HEK293T (cell line): ENCODE data around the gene ERC2.

Experiments
- CTCF ChIA-PET: fragments of 350-600 bp; formaldehyde crosslinking; extraction: SDS; loops from one replicate; lab custom pipeline; 2021; ENCODE audit warnings: antibody characterized with exemption, inconsistent platforms; lab: Yijun Ruan, JAX
- POLR2A ChIA-PET: fragments of 350-600 bp; formaldehyde crosslinking; extraction: SDS; loops from one replicate; lab custom pipeline; 2020; ENCODE audit warnings: antibody characterized with exemption, inconsistent platforms; lab: Yijun Ruan, JAX
- DNase-seq: peaks from one replicate; pipeline ENCODE4 v3.0.0; 2012; ENCODE audit warnings: mixed read lengths; ENCODE audit errors: extremely low spot score
- ARNT ChIP-seq: fragments of 450-650 bp; IDR thresholded peaks from 2 replicates; pipeline ENCODE4 v1.6.1; 2017; ENCODE audit warnings: mild to moderate bottlenecking
- BHLHE40 ChIP-seq: fragments of 450-650 bp; IDR thresholded peaks from 2 replicates; pipeline ENCODE4 v1.6.1; 2016; ENCODE audit warnings: mild to moderate bottlenecking, moderate library complexity, borderline replicate concordance
- CTBP1 ChIP-seq: fragments of 450-650 bp; IDR thresholded peaks from 2 replicates; pipeline ENCODE4 v1.6.1; 2016; ENCODE audit warnings: borderline replicate concordance
- ELF4 ChIP-seq: fragments of 450-650 bp; IDR thresholded peaks from 2 replicates; pipeline ENCODE4 v1.6.1; 2017; ENCODE audit warnings: antibody characterized with exemption
- FOXA1 ChIP-seq: fragments of 450-650 bp; IDR thresholded peaks from 2 replicates; pipeline ENCODE4 v1.6.1; 2016; ENCODE audit warnings: mild to moderate bottlenecking
- FOXK2 ChIP-seq: fragments of 450-650 bp; IDR thresholded peaks from 2 replicates; pipeline ENCODE4 v1.6.1; 2016; ENCODE audit warnings: mild to moderate bottlenecking
- FOXM1 ChIP-seq: fragments of 450-650 bp; IDR thresholded peaks from 2 replicates; pipeline ENCODE4 v1.6.1; 2017; ENCODE audit warnings: mild to moderate bottlenecking, borderline replicate concordance
- HDGF ChIP-seq: fragments of 450-650 bp; IDR thresholded peaks from 2 replicates; pipeline ENCODE4 v1.6.1; 2017; ENCODE audit warnings: antibody characterized with exemption, borderline replicate concordance
- L3MBTL2 ChIP-seq: fragments of 450-650 bp; conservative IDR thresholded peaks from 2 replicates; pipeline ENCODE4 v1.6.1; 2016; ENCODE audit warnings: mild to moderate bottlenecking
- LEF1 ChIP-seq: fragments of 450-650 bp; IDR thresholded peaks from 2 replicates; pipeline ENCODE4 v1.6.1; 2017; ENCODE audit warnings: mild to moderate bottlenecking, borderline replicate concordance
- NFRKB ChIP-seq: fragments of 450-650 bp; IDR thresholded peaks from 2 replicates; pipeline ENCODE4 v1.6.1; 2016; ENCODE audit warnings: mild to moderate bottlenecking, moderate library complexity
- PKNOX1 ChIP-seq: fragments of 450-650 bp; IDR thresholded peaks from 2 replicates; pipeline ENCODE4 v1.6.1; 2016
- SP1 ChIP-seq: fragments of 450-650 bp; IDR thresholded peaks from 2 replicates; pipeline ENCODE4 v1.6.1; 2017
- SUZ12 ChIP-seq: fragments of 450-650 bp; IDR thresholded peaks from 2 replicates; pipeline ENCODE4 v1.6.1; 2016; ENCODE audit warnings: mild to moderate bottlenecking
- TARDBP ChIP-seq: fragments of 450-650 bp; IDR thresholded peaks from 2 replicates; pipeline ENCODE4 v1.6.1; 2016
- ZNF384 ChIP-seq: fragments of 450-650 bp; IDR thresholded peaks from 2 replicates; pipeline ENCODE4 v1.6.1; 2016

The ERC2 gene

GRCh38 chr3:55701997-55702396 lies 766.3 kb downstream of the ERC2 start:
- DNase-seq, result no peak
- ChIA-PET CTCF (interaction anchor here (1.0 kb wide), 1 partner anchor 12 kb away, joined by 4 read pairs; no protein-coding TSS in a partner anchor), POLR2A (no interaction called here)
- TF ChIP-seq TARDBP (no peak), FOXK2 (no peak), CTBP1 (no peak), L3MBTL2 (no peak), BHLHE40 (no peak), SP1 (no peak), LEF1 (no peak), ARNT (no peak), NFRKB (no peak), SUZ12 (no peak), FOXA1 (no peak), PKNOX1 (no peak), FOXM1 (no peak), ZNF384 (no peak)

DNA sequence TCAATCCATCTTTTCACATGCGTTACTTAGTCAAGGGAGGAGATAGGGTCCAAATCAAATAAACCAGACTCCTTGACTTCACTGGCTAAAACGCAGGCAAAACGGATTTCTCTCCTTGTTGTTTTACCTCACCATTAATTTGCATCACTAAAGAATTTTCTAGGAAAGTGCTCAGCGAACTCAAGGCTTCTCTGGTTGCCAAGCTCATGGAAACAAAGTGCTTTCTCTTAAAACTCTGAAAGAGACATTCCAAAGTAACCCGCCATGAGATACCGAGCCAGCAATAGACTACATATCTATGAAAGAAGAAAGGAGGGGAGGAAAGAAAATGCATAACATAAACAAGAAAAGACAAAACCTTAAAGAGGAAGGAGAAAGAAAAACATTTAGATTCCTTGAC lies 769.4 kb downstream of the ERC2 start:
- CTCF ChIA-PET, result no interaction called here

DNA sequence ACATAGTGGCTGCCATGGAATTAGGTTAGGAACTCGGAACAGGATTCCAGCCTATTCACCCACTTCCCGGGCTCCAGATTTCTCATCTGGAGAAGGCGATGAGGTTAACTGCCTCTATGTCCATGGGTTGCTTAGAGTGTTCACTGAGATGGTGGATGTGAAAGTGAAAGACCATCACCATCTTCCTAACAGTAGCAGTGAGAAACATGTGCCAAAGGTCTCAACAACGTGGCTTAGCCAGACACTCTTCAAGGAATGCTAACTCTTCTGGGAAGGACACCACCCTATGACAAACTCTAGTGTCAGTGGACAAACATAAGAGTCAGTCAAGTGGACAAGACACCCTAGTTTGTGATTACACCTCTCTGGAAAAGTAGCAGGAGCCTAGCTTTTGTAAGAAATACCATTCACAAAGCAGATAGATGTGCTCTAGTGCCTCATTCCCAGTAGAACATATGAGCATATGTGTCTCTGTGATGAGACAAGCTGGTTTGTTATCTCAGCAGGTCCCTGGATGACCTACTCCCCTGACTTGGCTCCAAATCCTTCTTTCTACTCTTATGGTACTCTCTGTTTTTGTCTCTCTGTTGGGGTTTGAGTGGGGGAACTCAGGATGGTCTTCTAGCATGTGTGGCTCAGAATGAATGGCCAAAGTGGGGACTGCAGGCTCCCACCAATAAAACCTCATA lies 770.9 kb downstream of the ERC2 start:
- TF ChIP-seq ARNT, result no peak
- TF ChIP-seq SUZ12, result no peak
- no peak for TF ChIP-seq NFRKB
- no peak for TF ChIP-seq TARDBP
- TF ChIP-seq FOXM1, result no peak
- no peak for TF ChIP-seq PKNOX1
- no peak for TF ChIP-seq HDGF
- TF ChIP-seq L3MBTL2, result no peak
- TF ChIP-seq FOXK2, result no peak
- no peak for TF ChIP-seq ELF4
- TF ChIP-seq SP1, result no peak
- no peak for TF ChIP-seq FOXA1
- TF ChIP-seq LEF1, result no peak
- no peak for TF ChIP-seq BHLHE40
- POLR2A ChIA-PET, result no interaction called here
- no peak for DNase-seq
- CTCF ChIA-PET, result no interaction called here

More for the DNA sequence above, 769.4 kb downstream of the ERC2 start:
- DNase-seq, result no peak
- no peak for TF ChIP-seq L3MBTL2
- TF ChIP-seq BHLHE40, result no peak
- TF ChIP-seq TARDBP, result no peak
- TF ChIP-seq HDGF, result no peak
- no peak for TF ChIP-seq ELF4
- no peak for TF ChIP-seq ARNT
- TF ChIP-seq SP1, result no peak
- no peak for TF ChIP-seq SUZ12
- no peak for TF ChIP-seq LEF1
- TF ChIP-seq FOXM1, result no peak
- no peak for TF ChIP-seq ZNF384
- TF ChIP-seq NFRKB, result no peak
- TF ChIP-seq FOXA1, result no peak
- TF ChIP-seq CTBP1, result no peak
- no peak for TF ChIP-seq FOXK2
- TF ChIP-seq PKNOX1, result no peak
- POLR2A ChIA-PET, result no interaction called here

GRCh38 chr3:55692957-55693558 lies 775.2 kb downstream of the ERC2 start:
- CTCF ChIA-PET, result interaction anchor here (0.7 kb wide), 1 partner anchor 170 kb away, joined by 3 read pairs; no protein-coding TSS in a partner anchor
- DNase-seq, result no peak
- POLR2A ChIA-PET, result no interaction called here
- TF ChIP-seq TARDBP, result no peak

GRCh38 chr3:55692295-55692956 lies 775.8 kb downstream of the ERC2 start:
- CTCF ChIA-PET, result interaction anchor here (0.7 kb wide), 1 partner anchor 169 kb away, joined by 3 read pairs; no protein-coding TSS in a partner anchor
- no peak for TF ChIP-seq LEF1
- TF ChIP-seq ARNT, result no peak
- no peak for TF ChIP-seq FOXM1
- TF ChIP-seq HDGF, result no peak
- no peak for TF ChIP-seq TARDBP
- TF ChIP-seq CTBP1, result no peak
- TF ChIP-seq ZNF384, result no peak
- no peak for TF ChIP-seq FOXK2
- no peak for TF ChIP-seq ELF4
- no peak for TF ChIP-seq L3MBTL2
- no peak for TF ChIP-seq NFRKB
- TF ChIP-seq FOXA1, result no peak
- TF ChIP-seq BHLHE40, result no peak
- TF ChIP-seq SUZ12, result no peak
- no peak for DNase-seq
- POLR2A ChIA-PET, result no interaction called here
